ENCODE results near the gene FRYL.
A peak's percentile ranks its signal among the peaks of the same experiment; 100 is the strongest.
"Not testable (repeated sequence)": the region's sequence is repeated elsewhere in the genome, so short reads cannot be mapped to it uniquely, and the experiment has no call there.

The FRYL gene

GRCh38 chr4:48746608-48747362 lies 33.3 kb downstream of the FRYL start:
- no peak for DNase-seq

GRCh38 chr4:48745223-48745622 lies 34.9 kb downstream of the FRYL start:
- not testable (repeated sequence) for DNase-seq

DNA sequence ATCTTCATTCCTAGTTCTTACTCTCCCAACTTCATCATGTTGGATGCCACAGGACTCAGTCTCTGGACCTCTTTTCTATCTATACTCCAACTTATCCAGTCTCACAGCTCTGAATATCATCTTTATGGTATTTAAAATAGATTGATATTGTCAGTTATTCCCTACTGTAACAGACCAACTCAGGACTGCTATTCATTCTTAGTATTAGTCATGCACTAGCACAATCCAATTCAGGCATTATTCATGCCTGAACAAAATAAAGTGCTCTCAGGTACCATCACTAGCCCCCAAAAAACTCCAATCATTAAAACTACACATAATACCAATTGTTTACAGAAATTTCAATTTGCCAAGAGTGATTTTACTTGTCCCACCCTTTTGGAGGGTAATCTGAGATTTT lies 37.7 kb downstream of the FRYL start:
- no peak for DNase-seq

DNA sequence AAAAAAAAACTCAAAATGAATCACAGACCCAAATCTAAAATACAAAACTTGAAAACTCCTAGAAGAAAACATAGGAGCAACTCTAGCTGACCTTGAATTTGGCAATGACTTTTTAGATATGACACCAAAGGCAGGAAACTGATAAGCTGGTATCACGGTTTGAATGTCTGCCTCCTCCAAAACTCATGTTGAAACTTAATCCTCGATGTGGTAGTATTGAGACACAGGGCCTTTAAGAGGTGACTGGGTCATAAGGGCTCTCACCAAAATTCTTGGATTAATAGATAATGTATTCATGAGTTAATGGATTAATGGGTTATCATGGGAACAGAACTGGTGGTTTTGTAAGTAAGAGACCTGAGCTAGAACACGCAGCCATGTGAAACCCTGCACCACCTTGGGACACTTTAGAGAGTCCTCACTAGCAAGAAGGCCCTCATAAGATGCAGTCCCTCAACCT lies 40.5 kb downstream of the FRYL start:
- DNase-seq: no peak

DNA sequence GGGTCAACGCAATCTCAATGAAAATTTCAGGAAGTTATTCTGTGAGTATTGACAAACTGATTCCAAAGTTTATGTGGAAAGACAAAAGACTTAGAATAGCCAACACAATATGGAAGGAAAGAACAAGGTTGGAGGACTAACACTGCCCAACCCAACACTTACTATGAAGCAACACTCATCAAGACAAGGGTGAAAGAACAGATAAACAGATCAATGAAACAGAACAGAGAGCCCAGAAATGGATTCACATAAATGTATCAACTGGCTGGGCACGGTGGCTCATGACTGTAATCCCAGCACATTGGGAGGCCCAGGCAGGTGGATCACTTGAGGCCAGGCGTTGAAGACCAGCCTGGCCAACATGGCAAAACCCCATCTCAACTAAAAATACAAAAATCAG lies 41.2 kb downstream of the FRYL start:
- no peak for DNase-seq

GRCh38 chr4:48728906-48729496 lies 51.1 kb downstream of the FRYL start:
- not testable (repeated sequence) for DNase-seq

GRCh38 chr4:48727666-48728459 lies 52.2 kb downstream of the FRYL start:
- DNase-seq: no peak

DNA sequence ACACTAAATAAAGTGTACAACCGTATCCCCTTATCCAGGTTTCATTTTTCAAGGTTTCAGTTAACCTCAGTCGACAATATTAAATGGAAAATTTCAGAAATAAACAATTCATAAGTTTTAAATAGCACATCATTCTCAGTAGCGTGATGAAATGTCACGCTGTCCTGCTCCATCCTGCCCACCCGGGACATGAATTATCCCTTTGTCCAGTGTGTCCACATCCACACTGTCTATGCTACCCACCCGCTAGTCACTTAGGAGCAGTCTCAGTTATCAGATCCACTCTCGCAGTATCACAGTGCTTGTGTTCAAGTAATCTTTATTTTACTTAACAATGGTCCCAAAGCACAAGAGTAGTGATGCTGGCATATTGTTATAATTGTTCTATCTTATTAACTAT lies 54.7 kb downstream of the FRYL start:
- peak in 19 of 51 donors; percentile 2 to 48 (median 12) for DNase-seq

- no peak for DNase-seq
Measured at GRCh38 chr4:48722509-48723446, 57.3 kb downstream of the FRYL start.

DNA sequence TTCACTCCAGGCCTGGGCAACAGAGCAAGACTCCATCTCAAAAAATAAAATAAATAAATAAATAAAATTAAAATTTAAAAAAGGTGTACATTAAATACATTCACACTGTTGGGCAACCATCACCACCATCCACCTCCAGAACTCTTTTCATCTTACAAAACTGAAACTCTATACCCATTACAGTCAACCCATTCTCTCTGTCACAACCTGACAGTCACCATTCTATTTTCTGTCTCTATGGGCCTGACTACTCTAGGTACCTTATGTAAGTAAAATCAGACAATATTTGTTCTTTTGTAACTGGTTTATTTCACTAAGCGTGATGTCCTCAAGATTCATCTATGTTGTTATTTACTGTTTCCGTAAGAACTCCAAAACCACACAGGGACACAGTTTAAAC lies 59.6 kb downstream of the FRYL start:
- no peak for DNase-seq

DNA sequence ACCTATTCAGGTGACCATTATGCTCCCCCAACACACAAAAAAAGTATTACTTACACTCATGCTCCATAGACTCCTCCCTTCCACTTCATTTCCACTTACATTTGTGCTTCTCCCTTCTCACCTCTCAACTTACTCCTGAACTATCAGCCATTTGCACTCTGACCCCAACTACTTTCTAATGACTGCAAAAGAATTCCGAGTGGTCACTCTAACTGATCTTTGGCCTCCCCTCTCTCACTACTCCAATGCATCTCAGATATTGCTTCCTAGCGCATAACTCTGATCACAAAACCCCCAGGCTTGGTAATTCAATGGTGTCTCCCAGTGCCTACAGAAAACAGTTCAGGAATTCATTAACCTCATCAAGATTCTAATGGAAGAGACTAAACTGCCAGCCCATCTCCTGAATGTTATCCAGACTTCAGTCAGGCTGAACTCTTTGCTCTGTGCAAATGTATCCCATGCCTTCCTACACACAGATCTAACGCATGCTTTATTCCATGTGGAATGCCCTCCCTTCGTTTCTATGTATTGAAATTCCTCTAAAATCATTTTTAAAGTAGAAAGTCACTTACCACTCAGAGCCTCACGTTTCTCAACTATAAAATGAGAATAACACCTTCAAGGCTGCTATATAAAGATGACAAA lies 61.1 kb downstream of the FRYL start:
- DNase-seq: no peak

- not testable (repeated sequence) for DNase-seq
Measured at GRCh38 chr4:48716285-48716684, 63.8 kb downstream of the FRYL start.

- DNase-seq: no peak
Measured at GRCh38 chr4:48710446-48711209, 69.5 kb downstream of the FRYL start.

DNA sequence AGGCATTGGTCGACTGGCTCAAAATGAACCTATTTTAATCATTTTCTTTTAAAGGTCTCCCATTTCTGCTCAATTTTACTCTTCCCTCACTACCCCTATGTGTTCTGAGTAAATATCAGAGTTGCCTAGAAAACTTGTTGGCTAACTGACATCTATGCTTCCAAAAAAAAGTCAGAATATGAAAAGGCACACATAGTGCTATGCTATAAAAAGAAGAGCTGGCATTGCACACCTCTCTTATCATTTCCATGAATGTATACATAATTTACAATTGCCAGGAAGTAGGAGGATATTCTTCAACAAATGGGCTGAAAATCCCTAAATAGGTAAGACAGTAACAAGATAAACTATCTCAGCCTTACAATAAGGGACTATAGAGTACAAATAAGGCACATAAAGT lies 70.2 kb downstream of the FRYL start:
- DNase-seq: no peak

GRCh38 chr4:48708610-48709009 lies 71.5 kb downstream of the FRYL start:
- no peak for DNase-seq

DNA sequence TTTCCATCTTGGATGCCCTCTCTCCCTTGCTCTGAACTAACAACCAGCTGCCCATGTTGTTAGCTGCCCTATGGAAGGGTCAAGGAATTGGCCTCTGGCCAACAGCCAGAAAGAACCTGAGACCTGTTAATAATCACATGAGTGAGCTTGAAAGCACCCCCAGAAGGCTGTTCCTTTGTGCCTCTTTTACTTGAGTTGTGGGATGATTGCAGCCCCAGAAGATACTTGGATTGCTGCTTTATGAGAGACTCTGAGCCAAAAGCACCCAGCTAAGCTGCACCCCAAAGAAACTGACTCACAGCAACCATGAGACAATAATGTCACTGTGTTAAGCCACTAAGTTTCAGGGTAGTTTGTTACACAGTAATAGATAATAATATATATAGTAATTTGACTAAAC lies 73.3 kb downstream of the FRYL start:
- DNase-seq: no peak

DNA sequence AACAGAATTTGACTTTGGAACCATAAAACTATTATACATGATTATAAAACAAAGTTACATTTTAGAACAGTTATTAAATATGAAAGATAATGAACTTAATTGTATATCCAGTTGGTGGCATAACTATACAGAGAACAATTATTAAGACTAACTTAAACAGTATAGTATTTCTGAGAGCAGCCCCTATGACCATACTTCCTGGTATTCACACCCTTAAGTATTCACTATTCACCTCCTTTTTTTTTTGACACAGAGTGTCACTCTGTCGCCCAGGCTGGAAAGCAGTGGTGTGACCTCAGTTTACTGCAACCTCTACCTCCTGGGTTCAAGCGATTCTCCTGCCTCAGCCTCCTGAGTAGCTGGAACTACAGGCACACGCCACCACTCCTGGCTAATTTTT lies 74.5 kb downstream of the FRYL start:
- DNase-seq: no peak

DNA sequence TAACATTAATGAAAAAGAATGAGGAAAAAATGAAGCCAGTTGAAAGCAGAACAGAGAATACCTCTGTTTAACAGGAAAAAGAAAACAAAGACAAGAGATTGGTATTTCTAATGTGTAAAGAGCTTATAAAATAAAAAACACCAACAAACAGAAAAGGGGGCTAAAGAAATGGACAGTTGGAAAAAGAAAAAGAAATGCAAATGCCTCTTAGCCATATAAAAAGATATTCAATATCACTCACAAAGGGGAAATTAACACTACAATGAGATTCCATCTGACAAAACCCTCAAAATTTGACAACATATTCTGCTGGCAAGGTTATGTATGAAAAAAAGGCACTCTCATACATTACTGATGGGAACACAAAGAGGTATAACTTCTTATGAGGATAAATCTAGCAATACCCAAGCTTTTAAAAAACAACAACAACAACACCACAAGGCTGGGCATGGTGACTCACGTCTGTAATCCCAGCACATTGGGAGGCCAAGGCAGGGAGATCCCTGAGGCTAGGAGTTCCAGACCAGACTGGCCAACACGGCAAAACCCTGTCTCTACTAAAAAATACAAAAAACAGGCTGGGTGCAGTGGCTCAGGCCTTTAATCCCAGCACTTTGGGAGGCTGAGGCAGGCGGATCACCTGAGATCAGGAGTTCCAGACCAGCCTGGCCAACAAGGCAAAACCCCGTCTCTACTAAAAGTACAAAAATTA lies 75.8 kb downstream of the FRYL start:
- DNase-seq: no peak

DNA sequence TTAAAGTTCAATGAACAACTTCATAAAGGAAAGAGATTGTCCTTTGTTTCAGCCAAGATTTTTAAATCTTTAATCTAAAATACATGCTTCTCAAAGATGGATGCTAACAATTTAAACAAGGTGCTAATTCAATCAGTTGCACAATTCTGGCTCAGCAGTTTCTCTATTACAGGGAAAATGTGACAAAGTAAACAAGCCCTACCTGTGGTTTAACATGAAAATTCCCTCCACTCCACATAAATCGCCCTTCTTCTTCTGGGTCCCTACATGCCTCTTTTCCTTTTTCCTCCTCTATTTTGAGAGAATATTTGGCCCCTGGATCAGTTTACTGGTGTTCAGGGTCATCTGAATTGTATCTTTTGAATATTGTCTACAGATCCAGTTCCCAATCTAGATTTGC lies 80.6 kb downstream of the FRYL start:
- no peak for DNase-seq
